Measurements from ENCODE around the gene CARTPT.

Gene CARTPT

GRCh38 chr5:71737931-71738539 is 19.0 kb downstream of the CARTPT start:
- DNase-seq (ENCODE audit: low read depth): no peak

- no peak for DNase-seq (ENCODE audit: low read depth)
Observed at GRCh38 chr5:71738662-71739361, 19.7 kb downstream of the CARTPT start.

GRCh38 chr5:71740015-71740753 is 21.1 kb downstream of the CARTPT start:
- no peak for DNase-seq (ENCODE audit: low read depth)

GRCh38 chr5:71743155-71743554 is 24.1 kb downstream of the CARTPT start:
- no peak for DNase-seq (ENCODE audit: low read depth)

- DNase-seq (ENCODE audit: low read depth): no peak
Observed at GRCh38 chr5:71744009-71744790, 25.1 kb downstream of the CARTPT start.

GRCh38 chr5:71747182-71747581 is 28.1 kb downstream of the CARTPT start:
- no peak for DNase-seq (ENCODE audit: low read depth)

- no peak for DNase-seq (ENCODE audit: low read depth)
Observed at GRCh38 chr5:71748360-71748759, 29.3 kb downstream of the CARTPT start.

- no peak for DNase-seq (ENCODE audit: low read depth)
Observed at GRCh38 chr5:71751422-71751821, 32.3 kb downstream of the CARTPT start.

GRCh38 chr5:71752441-71753190 is 33.5 kb downstream of the CARTPT start:
- no peak for DNase-seq (ENCODE audit: low read depth)

GRCh38 chr5:71757590-71758543 is 38.8 kb downstream of the CARTPT start:
- peak; percentile 22 for DNase-seq (ENCODE audit: low read depth)

GRCh38 chr5:71762826-71763225 is 43.8 kb downstream of the CARTPT start:
- no peak for DNase-seq (ENCODE audit: low read depth)

GRCh38 chr5:71767661-71768060 is 48.6 kb downstream of the CARTPT start:
- DNase-seq (ENCODE audit: low read depth): no peak

- no peak for DNase-seq (ENCODE audit: low read depth)
Observed at GRCh38 chr5:71769287-71769686, 50.2 kb downstream of the CARTPT start.

- no peak for DNase-seq (ENCODE audit: low read depth)
Observed at GRCh38 chr5:71770381-71770780, 51.3 kb downstream of the CARTPT start.
